ENCODE results near the gene DIP2B.

The DIP2B gene

GRCh38 chr12:50788561-50788960, 283.8 kb downstream of the DIP2B start:
- DNase-seq (ENCODE audit: extremely low read depth, low read depth), result peak; percentile 69
- TF ChIP-seq CTCF (IDR thresholded peaks at IDR 0.05; ENCODE audit: low read depth, low read length), result no peak

- DNase-seq (ENCODE audit: extremely low read depth, low read depth), result no peak
- no peak for TF ChIP-seq CTCF (IDR thresholded peaks at IDR 0.05; ENCODE audit: low read depth, low read length)
These were observed 285.3 kb downstream of the DIP2B start for GRCh38 chr12:50790081-50790480.

Measured in AG09319 (cell line).